LoVo (cell line): Measurements from ENCODE around the gene SLC16A11.
A peak's percentile ranks its signal among the peaks of the same experiment; 100 is the strongest.
"Not testable (repeated sequence)": the region's sequence is repeated elsewhere in the genome, so short reads cannot be mapped to it uniquely, and the experiment has no call there.

ENCODE experiments used
- DNase-seq: peaks from one replicate; pipeline ENCODE4 v3.0.0-alpha.2; 2016; ENCODE audit warnings: low spot score

Gene SLC16A11

GRCh38 chr17:7058831-7059447 lies 15.0 kb upstream of the SLC16A11 start:
- no peak for DNase-seq

GRCh38 chr17:7056386-7056785 lies 12.5 kb upstream of the SLC16A11 start:
- DNase-seq, result no peak

DNA sequence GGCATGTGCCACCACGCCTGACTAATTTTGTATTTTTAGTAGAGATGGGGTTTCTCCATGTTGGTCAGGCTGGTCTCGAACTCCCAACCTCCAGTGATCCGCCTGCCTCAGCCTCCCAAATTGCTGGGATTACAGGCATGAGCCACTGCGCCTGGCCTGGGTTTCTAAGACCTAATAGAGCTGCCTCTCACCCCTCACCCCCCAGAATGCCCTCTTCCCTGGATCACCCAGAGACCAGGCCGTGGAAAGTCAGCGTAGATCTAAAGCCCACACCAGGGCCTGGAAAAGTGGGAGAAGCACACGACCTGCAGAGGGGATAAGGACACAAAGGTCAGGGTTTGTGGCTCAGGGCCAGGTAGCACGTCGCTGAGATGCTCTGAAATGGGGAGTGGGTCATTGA lies 6.7 kb upstream of the SLC16A11 start:
- DNase-seq, result not testable (repeated sequence)

DNA sequence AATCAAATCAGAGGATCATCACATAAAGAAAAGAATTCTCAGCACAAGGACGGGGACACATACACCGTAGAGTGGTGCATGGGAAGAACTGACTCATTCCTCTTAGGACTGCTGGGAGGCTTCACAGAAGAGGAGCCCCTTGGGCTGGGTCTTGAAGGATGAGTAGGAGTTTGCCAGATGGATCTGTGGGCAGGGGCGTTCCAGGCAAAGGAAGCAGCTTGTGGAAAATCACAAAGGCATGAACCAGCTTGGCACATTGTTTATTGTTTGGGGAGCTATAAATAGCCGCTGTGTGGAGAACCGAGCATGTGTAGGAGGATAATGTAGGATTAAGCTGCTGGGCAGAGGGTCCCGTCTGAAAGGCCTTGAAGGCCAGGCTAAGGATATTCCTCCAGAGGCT lies 5.1 kb upstream of the SLC16A11 start:
- DNase-seq, result no peak

DNA sequence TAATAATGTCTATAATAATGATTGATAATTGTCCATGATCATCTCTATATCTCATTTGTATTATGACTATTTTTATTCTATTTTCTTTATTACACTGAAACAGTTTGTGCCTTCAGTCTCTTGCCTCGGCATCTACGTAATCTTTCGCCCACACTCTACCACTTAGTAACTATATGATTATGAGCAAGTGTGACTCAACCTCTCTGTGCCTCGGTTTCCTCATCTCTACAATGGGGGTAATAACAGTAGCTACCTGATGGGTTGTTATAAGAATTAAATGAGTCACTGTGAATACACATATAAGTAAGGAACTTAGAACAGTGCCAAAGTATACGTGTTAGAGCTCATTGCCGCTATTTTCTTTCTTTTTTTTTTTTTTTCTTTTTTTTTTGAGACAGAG lies 3.7 kb upstream of the SLC16A11 start:
- DNase-seq, result no peak

DNA sequence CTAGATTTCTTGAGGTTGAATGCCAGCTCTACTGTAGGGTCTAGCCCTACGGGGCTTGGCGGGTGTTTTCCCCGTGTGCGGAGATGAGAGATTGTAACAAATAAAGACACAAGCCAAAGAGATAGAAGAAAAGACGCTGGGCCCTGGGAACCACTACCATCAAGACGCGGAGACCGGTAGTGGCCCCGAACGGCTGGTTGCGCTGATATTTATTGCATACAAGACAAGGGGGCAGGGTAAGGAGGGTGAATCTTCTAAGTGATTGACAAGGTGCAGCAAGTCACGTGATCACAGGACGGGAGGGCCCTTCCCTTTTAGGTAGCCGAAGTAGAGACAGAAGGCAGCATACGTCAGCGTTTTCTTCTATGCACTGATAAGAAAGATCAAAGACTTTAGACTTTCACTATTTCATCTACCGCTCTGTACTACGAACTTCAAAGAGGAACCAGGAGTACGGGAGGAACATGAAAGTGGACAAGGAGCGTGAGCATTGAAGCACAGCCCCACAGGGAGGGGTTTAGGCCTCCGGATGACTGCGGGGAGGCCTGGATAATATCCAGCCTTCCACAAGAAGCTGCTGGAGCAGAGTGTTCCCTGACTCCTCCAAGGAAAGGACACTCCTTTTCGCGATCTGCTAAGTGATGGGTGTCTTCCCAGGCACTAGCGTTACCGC lies 3.0 kb upstream of the SLC16A11 start:
- DNase-seq, result peak; percentile 74

GRCh38 chr17:7046127-7046724 lies 2.3 kb upstream of the SLC16A11 start:
- peak; percentile 88 for DNase-seq

GRCh38 chr17:7045492-7046126 lies 1.7 kb upstream of the SLC16A11 start:
- DNase-seq, result peak; percentile 79

- DNase-seq, result no peak
Observed at GRCh38 chr17:7043182-7043496, 753 bp downstream of the SLC16A11 start.

DNA sequence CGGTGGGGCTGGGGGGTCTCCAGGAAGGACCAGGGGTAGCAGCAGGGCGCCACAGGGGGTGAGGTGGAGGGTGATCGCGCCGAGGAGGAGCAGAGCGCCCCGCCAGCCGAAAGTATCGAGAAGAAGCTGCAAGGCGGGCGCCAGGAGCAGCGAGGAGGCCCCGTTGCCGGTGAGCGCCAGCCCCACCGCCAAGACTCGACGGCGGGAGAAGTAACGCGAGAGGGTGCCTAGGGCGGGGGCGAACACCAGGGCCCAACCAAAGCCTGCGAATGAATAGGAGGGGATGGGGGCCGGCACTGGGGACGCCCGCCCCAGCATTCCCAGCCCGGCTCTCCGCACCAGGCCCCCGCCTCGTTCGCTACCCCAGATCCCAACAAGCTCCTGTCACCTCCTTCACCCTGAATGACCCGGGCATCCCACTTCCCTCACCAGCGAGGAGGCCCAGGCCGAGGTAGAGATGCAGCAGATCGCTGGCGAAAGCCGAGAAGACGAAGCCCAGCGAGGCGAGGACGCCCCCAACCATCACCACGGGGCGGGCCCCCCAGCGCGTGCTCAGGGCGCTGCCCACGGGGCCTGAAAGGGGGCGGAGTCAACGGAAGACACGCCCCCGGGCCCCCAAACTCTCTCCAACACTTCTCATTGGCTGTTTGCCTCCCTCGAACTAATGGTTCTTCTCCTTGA lies 1.3 kb downstream of the SLC16A11 start:
- no peak for DNase-seq

GRCh38 chr17:7041607-7042500 lies 2.0 kb downstream of the SLC16A11 start:
- no peak for DNase-seq

DNA sequence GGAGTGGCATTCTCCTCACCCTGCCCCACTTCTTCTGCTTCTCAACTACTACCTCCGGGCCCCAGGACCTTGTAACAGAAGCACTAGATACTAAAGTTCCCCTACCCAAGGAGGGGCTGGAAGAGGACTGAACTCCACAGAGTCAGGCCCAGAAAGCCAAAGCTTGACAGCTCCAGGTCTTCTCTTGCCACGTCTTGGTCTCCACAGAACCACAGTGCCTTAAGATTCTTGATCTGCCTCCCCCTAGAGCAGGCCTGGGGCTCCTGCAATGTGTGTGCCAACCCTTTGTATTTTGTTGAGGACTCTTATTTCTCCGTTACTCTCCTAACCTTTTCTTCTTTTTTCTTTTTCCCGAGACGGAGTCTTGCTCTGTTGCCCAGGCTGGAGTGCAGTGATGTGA lies 4.1 kb downstream of the SLC16A11 start:
- DNase-seq, result no peak

- no peak for DNase-seq
Observed at GRCh38 chr17:7038025-7038862, 5.6 kb downstream of the SLC16A11 start.

GRCh38 chr17:7035591-7036368 lies 8.1 kb downstream of the SLC16A11 start, which contains the start of gene SLC16A13:
Gene SLC16A13, plus strand, starts transcription at chr17:7036015. Its CDS starts 368 bp downstream, at chr17:7036383.
- peak; percentile 97 for DNase-seq

DNA sequence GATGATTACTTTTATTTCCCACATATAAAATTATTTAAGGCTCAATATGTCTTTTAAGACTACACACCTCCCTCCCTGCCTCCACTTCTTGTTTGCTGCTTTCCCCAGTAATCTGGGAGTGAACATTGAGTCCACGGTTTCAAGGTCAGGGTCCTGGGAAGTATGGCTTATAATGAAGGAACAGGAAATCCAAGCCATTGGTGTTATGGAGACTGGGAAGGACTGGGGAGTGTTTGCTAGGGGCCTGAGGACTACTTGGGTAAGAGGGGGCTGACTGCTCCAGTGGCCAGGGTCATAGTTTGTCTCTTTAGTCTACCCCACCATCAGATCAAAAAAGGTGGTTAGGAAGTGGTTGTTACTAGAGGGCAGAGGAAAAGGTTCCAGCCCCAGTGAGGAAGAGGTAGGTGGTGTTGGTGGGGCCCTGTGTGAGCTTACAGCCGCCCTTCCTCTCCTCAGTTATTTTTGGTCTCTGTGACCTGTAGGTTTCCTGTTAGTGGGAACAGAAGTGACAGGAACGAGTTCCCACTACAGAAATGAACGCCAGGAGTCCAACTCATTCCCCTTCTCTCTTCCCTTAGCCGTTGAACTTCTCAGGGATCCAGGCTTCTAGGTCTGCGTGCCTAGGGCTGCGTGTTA lies 8.8 kb downstream of the SLC16A11 start:
- DNase-seq, result no peak

- no peak for DNase-seq
Observed at GRCh38 chr17:7029659-7030058, 14.2 kb downstream of the SLC16A11 start.

DNA sequence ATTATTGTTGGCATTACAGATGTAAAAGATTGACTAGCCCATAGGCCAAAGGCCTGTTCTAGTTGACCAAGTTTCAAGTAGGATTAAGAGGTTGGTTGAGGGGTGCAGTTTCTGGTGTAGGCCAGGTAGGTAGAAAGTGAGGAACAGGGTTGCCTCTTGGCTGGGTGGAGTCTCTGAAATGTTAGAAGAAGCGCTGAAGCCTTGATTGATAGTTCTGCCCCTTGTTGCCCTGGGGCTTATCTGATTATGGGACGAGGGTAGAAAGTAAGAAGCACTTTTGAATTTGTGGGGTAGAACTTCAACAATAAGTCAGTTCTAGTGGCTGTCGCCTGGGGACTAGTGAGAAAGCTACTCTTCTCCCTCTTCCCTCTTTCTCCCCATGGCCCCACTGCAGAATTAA lies 14.8 kb downstream of the SLC16A11 start:
- no peak for DNase-seq

GRCh38 chr17:7027335-7027734 lies 16.6 kb downstream of the SLC16A11 start:
- no peak for DNase-seq

DNA sequence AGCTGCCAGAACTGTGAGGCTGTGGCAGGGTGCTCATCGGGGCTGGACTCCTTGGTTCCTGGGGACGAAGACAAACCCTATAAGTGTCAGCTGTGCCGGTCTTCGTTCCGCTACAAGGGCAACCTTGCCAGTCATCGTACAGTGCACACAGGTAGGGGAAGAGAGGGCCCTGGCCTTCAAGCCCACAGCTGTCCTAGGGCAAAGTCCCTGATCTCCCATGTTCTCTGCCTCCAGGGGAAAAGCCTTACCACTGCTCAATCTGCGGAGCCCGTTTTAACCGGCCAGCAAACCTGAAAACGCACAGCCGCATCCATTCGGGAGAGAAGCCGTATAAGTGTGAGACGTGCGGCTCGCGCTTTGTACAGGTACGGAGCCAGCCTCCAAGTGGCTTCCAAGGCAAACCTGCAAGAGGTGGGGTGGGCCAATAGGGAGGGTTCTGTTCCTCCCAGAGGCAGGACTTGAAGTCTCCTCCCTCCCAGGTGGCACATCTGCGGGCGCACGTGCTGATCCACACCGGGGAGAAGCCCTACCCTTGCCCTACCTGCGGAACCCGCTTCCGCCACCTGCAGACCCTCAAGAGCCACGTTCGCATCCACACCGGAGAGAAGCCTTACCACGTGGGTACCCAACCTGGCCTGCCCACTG lies 17.3 kb downstream of the SLC16A11 start:
- DNase-seq, result no peak
